SK-N-SH (cell line): ENCODE results near the gene ABCG4.

Source experiments
- CHD2 ChIP-seq: fragments of 150-350 bp; IDR thresholded peaks from 2 replicates; pipeline ENCODE4 v1.6.1; 2018; ENCODE audit warnings: low read length; ENCODE audit not compliant: partially characterized antibody
- POLR2AphosphoS5 ChIP-seq: IDR thresholded peaks from 2 replicates; pipeline ENCODE4 v1.6.1; 2012; ENCODE audit warnings: low read depth, low read length
- SIN3A ChIP-seq: IDR thresholded peaks from 2 replicates; pipeline ENCODE4 v1.6.1; 2012; ENCODE audit warnings: low read depth, mild to moderate bottlenecking, low read length, moderate library complexity, borderline replicate concordance
- SMC3 ChIP-seq: IDR thresholded peaks from 2 replicates; pipeline ENCODE4 v1.6.1; 2012; ENCODE audit warnings: low read depth, low read length, improper control_type of control experiment
- TF ChIP-seq, protein P1 (sequence below): fragments of 200-600 bp; sonication (generic); IDR thresholded peaks from 2 replicates; pipeline ENCODE4 v1.6.1; 2017; ENCODE audit warnings: antibody characterized with exemption, mild to moderate bottlenecking, moderate library complexity

DNA sequence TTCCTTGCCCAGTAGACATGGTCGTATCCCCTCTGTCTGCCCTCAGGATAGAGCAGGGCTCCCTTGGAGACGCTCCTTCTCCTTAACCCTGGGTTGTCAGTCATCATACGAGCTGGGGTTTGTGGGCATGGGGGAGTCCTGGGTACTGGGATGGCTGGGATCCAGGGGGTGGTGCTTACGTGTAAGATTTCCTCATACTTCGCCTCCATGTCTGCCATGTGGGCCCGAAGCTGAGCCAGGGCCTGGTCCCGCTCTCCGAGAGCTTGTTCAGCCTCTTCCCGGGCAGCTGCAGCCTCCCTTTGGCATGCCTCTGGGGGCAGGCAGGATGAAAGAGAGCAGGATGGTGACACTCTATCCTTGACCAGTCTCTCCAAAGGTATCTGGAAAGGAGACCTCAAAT is 41.7 kb downstream of the ABCG4 start:
- no peak for TF ChIP-seq CHD2
- TF ChIP-seq, protein P1, sequence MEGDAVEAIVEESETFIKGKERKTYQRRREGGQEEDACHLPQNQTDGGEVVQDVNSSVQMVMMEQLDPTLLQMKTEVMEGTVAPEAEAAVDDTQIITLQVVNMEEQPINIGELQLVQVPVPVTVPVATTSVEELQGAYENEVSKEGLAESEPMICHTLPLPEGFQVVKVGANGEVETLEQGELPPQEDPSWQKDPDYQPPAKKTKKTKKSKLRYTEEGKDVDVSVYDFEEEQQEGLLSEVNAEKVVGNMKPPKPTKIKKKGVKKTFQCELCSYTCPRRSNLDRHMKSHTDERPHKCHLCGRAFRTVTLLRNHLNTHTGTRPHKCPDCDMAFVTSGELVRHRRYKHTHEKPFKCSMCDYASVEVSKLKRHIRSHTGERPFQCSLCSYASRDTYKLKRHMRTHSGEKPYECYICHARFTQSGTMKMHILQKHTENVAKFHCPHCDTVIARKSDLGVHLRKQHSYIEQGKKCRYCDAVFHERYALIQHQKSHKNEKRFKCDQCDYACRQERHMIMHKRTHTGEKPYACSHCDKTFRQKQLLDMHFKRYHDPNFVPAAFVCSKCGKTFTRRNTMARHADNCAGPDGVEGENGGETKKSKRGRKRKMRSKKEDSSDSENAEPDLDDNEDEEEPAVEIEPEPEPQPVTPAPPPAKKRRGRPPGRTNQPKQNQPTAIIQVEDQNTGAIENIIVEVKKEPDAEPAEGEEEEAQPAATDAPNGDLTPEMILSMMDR, result no peak
- TF ChIP-seq POLR2AphosphoS5, result no peak
- TF ChIP-seq SIN3A, result no peak
- TF ChIP-seq SMC3, result no peak
